GM21515 (cell line): Measurements from ENCODE around the gene ABCB4.
A peak's percentile ranks its signal among the peaks of the same experiment; 100 is the strongest.

Experiments used
- ATAC-seq: cut with Tn5 transposase; IDR thresholded peaks from one replicate; pipeline ENCODE4 v1.9.1; 2021; ENCODE audit not compliant: unreplicated experiment

ABCB4 gene

DNA sequence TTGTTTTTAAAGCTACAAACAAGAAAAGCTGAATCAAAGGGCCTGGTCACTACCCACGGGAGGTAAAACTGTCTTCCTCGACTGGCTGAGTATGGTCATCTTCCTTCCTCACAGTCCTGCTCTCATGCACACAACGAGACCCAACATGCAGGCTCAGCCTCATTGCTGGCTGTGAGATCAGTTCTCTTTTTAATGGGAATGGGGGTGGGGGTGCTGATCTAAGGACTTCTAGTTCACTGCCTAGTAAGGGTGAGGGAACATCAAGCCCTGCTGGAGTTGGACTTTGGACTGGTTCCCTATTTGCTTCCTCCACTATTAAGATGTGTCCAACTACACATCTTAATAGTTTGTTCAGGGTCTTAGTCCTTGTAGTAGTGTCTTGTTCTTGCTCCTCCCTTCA lies 48.2 kb downstream of the ABCB4 start:
- no peak for ATAC-seq

GRCh38 chr7:87426160-87426559 lies 49.3 kb downstream of the ABCB4 start:
- peak; percentile 58 for ATAC-seq

GRCh38 chr7:87424075-87424474 lies 51.4 kb downstream of the ABCB4 start:
- no peak for ATAC-seq

GRCh38 chr7:87420173-87420572 lies 55.3 kb downstream of the ABCB4 start:
- no peak for ATAC-seq

- ATAC-seq, result peak; percentile 76
Measured at GRCh38 chr7:87416682-87417587, 58.5 kb downstream of the ABCB4 start.

DNA sequence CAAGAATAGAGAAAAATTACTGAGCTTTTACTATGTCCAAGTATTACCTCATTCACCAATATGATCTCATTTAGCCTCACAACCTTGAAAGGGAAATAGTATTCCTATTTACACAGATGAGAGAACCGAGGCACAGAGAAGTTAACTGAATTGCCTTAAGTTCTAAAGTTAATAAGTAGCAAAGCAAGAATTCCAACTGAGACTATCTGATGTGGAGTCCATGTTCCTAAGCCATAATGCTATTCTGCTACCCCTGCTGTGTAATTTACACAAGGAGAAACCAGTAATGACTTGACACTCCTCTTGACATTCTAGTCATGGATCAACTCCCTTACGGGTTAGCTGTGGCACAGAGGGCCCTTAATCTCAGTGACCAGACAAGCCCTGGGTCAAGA lies 60.7 kb downstream of the ABCB4 start:
- ATAC-seq, result no peak

- no peak for ATAC-seq
Measured at GRCh38 chr7:87413951-87414793, 61.3 kb downstream of the ABCB4 start.

DNA sequence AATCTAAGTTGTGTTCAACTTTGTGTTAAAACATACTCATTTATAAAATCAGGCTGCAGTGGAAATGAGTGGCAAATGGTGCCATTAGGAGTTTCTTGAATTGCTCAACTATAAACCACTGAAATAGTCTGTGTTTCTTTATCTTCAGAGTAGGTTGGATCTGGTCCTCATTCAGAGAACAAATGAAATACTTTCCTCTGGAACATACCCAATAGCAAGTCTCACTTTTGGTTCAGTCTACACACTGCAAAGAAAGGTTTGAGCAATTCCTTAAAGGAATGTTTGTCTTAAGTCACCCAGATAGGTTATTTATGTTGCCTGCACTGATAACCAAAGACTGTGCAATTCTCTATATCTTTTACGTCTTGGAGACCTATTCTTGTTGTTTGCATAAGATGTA lies 62.5 kb downstream of the ABCB4 start:
- no peak for ATAC-seq

- no peak for ATAC-seq
Measured at GRCh38 chr7:87411186-87411585, 64.3 kb downstream of the ABCB4 start.

- no peak for ATAC-seq
Measured at GRCh38 chr7:87404674-87405073, 70.8 kb downstream of the ABCB4 start.

DNA sequence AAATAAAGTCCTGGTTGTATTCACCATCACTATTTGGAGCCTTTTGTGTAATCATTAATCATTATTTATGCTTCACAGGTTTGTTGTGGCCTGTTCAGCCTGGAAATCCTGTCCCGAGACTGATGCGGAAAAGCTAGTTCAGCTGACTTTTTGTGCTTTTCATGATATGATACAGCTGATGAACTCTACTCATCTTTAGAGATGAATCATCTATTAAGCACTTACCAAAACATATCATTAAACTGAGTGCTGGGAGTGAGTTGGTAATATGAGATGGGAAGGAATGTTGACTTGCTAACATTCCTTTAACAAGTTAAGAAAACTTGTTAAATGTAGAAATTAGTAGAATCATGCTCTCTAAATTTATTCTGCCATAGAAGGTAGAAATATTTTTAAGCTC lies 77.0 kb downstream of the ABCB4 start:
- no peak for ATAC-seq

DNA sequence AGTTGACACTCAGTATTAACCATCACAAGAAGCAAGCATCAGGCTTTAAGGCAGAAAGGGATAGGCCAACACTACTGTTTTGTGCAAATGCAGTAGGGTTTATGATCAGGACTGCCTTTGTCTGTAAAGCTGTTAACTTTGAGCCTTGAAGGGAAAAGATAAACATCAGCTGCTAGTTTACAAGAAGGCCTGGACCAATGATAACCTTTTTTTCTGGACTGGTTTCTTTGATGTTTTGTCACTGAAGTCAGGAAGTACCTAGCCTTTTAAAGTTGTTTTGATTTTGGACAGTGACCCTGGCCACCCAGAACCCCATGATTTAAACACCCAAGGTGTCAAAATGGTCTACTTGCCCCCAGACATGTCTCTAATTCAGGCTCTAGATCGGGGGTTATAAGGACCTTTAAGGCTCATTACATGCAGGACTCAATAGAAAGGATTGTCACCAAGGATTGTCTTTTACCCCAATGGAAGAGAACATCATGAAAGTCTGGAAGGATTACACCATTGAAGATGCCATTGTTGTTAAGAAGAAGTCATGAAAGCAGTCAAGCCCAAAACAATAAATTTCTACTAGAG lies 79.9 kb downstream of the ABCB4 start:
- no peak for ATAC-seq

DNA sequence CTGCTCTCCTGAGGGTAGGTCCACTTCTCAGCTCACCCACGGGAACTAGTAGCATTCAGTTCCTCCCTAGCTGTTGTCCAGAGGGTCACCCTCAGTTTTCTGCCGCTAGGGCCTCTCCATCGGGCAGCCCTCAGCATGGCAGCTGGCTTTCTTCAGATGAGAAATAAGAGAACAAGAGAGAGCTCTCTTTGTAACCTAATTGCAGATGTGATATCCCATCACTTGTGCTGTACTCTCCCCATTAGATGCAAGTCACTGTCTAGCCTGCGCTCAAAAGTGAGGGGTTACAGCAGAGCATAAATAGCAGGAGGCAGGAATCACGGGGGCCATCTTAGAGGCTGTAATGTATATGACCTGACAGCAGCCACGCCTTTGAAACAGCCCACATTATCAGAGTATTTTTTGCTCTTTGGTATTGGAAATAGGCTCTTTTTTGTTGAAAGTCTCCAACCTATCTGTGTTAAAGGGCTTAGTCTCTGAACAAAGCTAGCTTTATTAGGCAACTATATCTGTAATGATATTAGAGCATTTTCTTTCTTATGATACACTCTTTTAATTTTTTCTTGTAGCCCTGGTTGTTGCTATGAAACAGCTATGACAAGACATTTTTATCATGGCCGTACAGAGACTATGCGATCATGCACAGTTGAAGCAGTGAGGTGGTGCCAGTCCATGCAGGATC lies 84.3 kb downstream of the ABCB4 start:
- ATAC-seq, result no peak

GRCh38 chr7:87380905-87381304 lies 94.6 kb downstream of the ABCB4 start:
- ATAC-seq, result no peak

DNA sequence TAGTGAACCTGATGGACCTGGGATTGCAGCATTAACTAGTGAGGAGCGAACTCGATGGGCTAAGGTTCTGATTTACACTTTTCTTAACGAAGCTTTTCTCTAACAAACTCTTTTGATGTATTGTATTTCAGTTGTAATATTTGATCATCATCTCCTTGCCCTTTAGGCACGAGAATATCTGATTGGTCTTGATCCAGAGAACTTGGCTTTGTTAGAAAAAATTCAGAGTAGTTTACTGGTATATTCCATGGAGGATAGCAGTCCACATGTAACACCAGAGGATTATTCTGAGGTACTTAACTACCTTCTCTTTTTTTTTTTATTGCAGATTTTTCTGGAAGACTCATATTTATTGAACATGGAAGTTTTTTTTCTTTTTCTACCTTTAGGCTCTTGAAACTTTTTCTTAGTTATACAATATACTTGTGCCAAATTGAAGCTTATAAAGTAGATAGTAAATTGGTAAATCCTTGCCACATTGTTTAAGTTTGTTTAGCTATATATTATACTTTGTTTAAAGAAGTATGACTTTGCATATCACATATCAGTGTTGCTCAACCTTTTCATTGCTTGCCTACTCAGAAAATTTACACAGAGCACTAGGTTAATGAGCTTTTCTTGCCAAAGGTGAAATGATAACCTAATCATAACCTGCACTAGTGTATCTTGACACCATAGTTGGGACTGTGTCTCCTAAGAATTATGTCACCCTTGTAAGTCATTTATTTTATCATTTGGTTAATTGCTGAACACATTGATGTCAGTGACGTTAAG lies 99.6 kb downstream of the ABCB4 start:
- ATAC-seq, result no peak

- no peak for ATAC-seq
Measured at GRCh38 chr7:87370660-87371180, 104.8 kb downstream of the ABCB4 start.

GRCh38 chr7:87369216-87369615 lies 106.3 kb downstream of the ABCB4 start:
- ATAC-seq, result no peak

DNA sequence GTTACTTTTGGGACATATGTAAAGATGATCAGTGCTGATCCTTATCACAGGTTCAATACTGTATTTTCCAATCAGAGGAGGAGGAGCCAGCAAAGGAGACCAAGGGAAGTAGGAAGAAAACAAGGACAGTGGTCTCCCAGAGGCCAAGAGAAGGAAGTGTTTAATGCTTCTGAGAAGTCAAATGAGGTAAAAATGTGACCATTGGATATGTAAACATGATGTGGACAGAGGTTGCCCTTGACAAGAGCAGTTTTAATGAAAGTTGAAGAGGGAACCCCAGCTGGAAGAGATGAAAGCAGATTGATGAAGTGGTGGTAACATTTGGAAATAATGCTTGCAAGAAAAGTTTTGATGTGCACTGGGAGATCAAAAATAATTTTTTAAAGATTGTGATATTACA lies 111.2 kb downstream of the ABCB4 start:
- no peak for ATAC-seq

GRCh38 chr7:87363342-87363741 lies 112.1 kb downstream of the ABCB4 start:
- ATAC-seq, result no peak

- ATAC-seq, result no peak
Measured at GRCh38 chr7:87361320-87361719, 114.2 kb downstream of the ABCB4 start.
